ENCODE results near the gene CYB5R3.

Gene CYB5R3

GRCh38 chr22:42688241-42689211 is 39.3 kb upstream of the CYB5R3 start:
- no peak overlapping the region for H3K27ac ChIP-seq (ENCODE audit: insufficient read depth, low read depth, low read length, poor library complexity, severe bottlenecking)

GRCh38 chr22:42686756-42687491 is 37.7 kb upstream of the CYB5R3 start:
- WGBS, 2 experiments: 91 to 92% methylated on average over 14 of the region's 14 CpGs
- Histone ChIP-seq H3K4me3 (ENCODE audit: insufficient read depth, low read depth, low read length) (no peak overlapping the region), H3K4me1 (ENCODE audit: control insufficient read depth, insufficient read depth, low read length) (peaks cover 22% of the 10 kb centered on the region), H3K27ac (ENCODE audit: insufficient read depth, low read depth, low read length, poor library complexity, severe bottlenecking) (no peak overlapping the region), H3K27me3 (ENCODE audit: control insufficient read depth, insufficient read depth, low read length, poor library complexity, severe bottlenecking) (no peaks in the 10 kb centered on the region), H3K9me3 (ENCODE audit: control insufficient read depth, low read length) (no peaks in the 10 kb centered on the region), H3K36me3 (ENCODE audit: control insufficient read depth, insufficient read depth, low read length) (no peaks in the 10 kb centered on the region)

More at GRCh38 chr22:42688241-42689211, 39.3 kb upstream of the CYB5R3 start:
- H3K4me1 ChIP-seq (ENCODE audit: control insufficient read depth, insufficient read depth, low read length): peaks cover 20% of the 10 kb centered on the region
- 49 to 52% methylated on average over 25 of the region's 25 CpGs for WGBS, 2 experiments
- H3K9me3 ChIP-seq (ENCODE audit: control insufficient read depth, low read length): no peaks in the 10 kb centered on the region
- no peaks in the 10 kb centered on the region for H3K36me3 ChIP-seq (ENCODE audit: control insufficient read depth, insufficient read depth, low read length)
- H3K27me3 ChIP-seq (ENCODE audit: control insufficient read depth, insufficient read depth, low read length, poor library complexity, severe bottlenecking): no peaks in the 10 kb centered on the region
- no peak overlapping the region for H3K4me3 ChIP-seq (ENCODE audit: insufficient read depth, low read depth, low read length)

GRCh38 chr22:42685941-42686653 is 36.9 kb upstream of the CYB5R3 start:
- peaks cover 22% of the 10 kb centered on the region for H3K4me1 ChIP-seq (ENCODE audit: control insufficient read depth, insufficient read depth, low read length)
- H3K4me3 ChIP-seq (ENCODE audit: insufficient read depth, low read depth, low read length): no peak overlapping the region
- no peak overlapping the region for H3K27ac ChIP-seq (ENCODE audit: insufficient read depth, low read depth, low read length, poor library complexity, severe bottlenecking)
- no peaks in the 10 kb centered on the region for H3K36me3 ChIP-seq (ENCODE audit: control insufficient read depth, insufficient read depth, low read length)
- no peaks in the 10 kb centered on the region for H3K9me3 ChIP-seq (ENCODE audit: control insufficient read depth, low read length)
- H3K27me3 ChIP-seq (ENCODE audit: control insufficient read depth, insufficient read depth, low read length, poor library complexity, severe bottlenecking): no peaks in the 10 kb centered on the region
- WGBS, 2 experiments: 66 to 67% methylated on average over 5 of the region's 5 CpGs

- Histone ChIP-seq H3K36me3 (ENCODE audit: control insufficient read depth, insufficient read depth, low read length) (no peaks in the 10 kb centered on the region), H3K4me1 (ENCODE audit: control insufficient read depth, insufficient read depth, low read length) (peaks cover 22% of the 10 kb centered on the region), H3K4me3 (ENCODE audit: insufficient read depth, low read depth, low read length) (no peak overlapping the region), H3K27ac (ENCODE audit: insufficient read depth, low read depth, low read length, poor library complexity, severe bottlenecking) (no peak overlapping the region), H3K27me3 (ENCODE audit: control insufficient read depth, insufficient read depth, low read length, poor library complexity, severe bottlenecking) (no peaks in the 10 kb centered on the region), H3K9me3 (ENCODE audit: control insufficient read depth, low read length) (no peaks in the 10 kb centered on the region)
- WGBS, 2 experiments: 84 to 89% methylated on average over 11 of the region's 11 CpGs
Observed at GRCh38 chr22:42684462-42685195, 35.4 kb upstream of the CYB5R3 start.

- Histone ChIP-seq H3K36me3 (ENCODE audit: control insufficient read depth, insufficient read depth, low read length) (no peaks in the 10 kb centered on the region), H3K9me3 (ENCODE audit: control insufficient read depth, low read length) (peaks cover 2% of the 10 kb centered on the region), H3K27me3 (ENCODE audit: control insufficient read depth, insufficient read depth, low read length, poor library complexity, severe bottlenecking) (no peaks in the 10 kb centered on the region), H3K27ac (ENCODE audit: insufficient read depth, low read depth, low read length, poor library complexity, severe bottlenecking) (no peak overlapping the region), H3K4me3 (ENCODE audit: insufficient read depth, low read depth, low read length) (no peak overlapping the region), H3K4me1 (ENCODE audit: control insufficient read depth, insufficient read depth, low read length) (peaks cover 19% of the 10 kb centered on the region)
- WGBS, 2 experiments: 93 to 94% methylated on average over 8 of the region's 8 CpGs
Observed at GRCh38 chr22:42683578-42684283, 34.5 kb upstream of the CYB5R3 start.

GRCh38 chr22:42682113-42682851 is 33.1 kb upstream of the CYB5R3 start:
- Histone ChIP-seq H3K36me3 (ENCODE audit: control insufficient read depth, insufficient read depth, low read length) (no peaks in the 10 kb centered on the region), H3K9me3 (ENCODE audit: control insufficient read depth, low read length) (peaks cover 2% of the 10 kb centered on the region), H3K4me1 (ENCODE audit: control insufficient read depth, insufficient read depth, low read length) (peaks cover 11% of the 10 kb centered on the region), H3K4me3 (ENCODE audit: insufficient read depth, low read depth, low read length) (no peak overlapping the region), H3K27ac (ENCODE audit: insufficient read depth, low read depth, low read length, poor library complexity, severe bottlenecking) (no peak overlapping the region), H3K27me3 (ENCODE audit: control insufficient read depth, insufficient read depth, low read length, poor library complexity, severe bottlenecking) (no peaks in the 10 kb centered on the region)
- WGBS, 2 experiments: 84 to 85% methylated on average over 10 of the region's 10 CpGs

GRCh38 chr22:42680648-42681047 is 31.5 kb upstream of the CYB5R3 start:
- H3K27ac ChIP-seq (ENCODE audit: insufficient read depth, low read depth, low read length, poor library complexity, severe bottlenecking): no peak overlapping the region

GRCh38 chr22:42679691-42680090 is 30.5 kb upstream of the CYB5R3 start:
- Histone ChIP-seq H3K27ac (ENCODE audit: insufficient read depth, low read depth, low read length, poor library complexity, severe bottlenecking) (no peak overlapping the region), H3K4me1 (ENCODE audit: control insufficient read depth, insufficient read depth, low read length) (peaks cover 3% of the 10 kb centered on the region), H3K36me3 (ENCODE audit: control insufficient read depth, insufficient read depth, low read length) (no peaks in the 10 kb centered on the region), H3K27me3 (ENCODE audit: control insufficient read depth, insufficient read depth, low read length, poor library complexity, severe bottlenecking) (no peaks in the 10 kb centered on the region), H3K9me3 (ENCODE audit: control insufficient read depth, low read length) (peaks cover 2% of the 10 kb centered on the region), H3K4me3 (ENCODE audit: insufficient read depth, low read depth, low read length) (no peak overlapping the region)
- 83 to 97% methylated on average over 4 of the region's 4 CpGs for WGBS, 2 experiments

More at GRCh38 chr22:42680648-42681047, 31.5 kb upstream of the CYB5R3 start:
- Histone ChIP-seq H3K9me3 (ENCODE audit: control insufficient read depth, low read length) (peaks cover 2% of the 10 kb centered on the region), H3K27me3 (ENCODE audit: control insufficient read depth, insufficient read depth, low read length, poor library complexity, severe bottlenecking) (no peaks in the 10 kb centered on the region), H3K4me3 (ENCODE audit: insufficient read depth, low read depth, low read length) (no peak overlapping the region), H3K4me1 (ENCODE audit: control insufficient read depth, insufficient read depth, low read length) (peaks cover 3% of the 10 kb centered on the region), H3K36me3 (ENCODE audit: control insufficient read depth, insufficient read depth, low read length) (no peaks in the 10 kb centered on the region)
- WGBS, 2 experiments: 91 to 94% methylated on average over 8 of the region's 8 CpGs
